ENCODE data around the gene MRPL45. TPM values are rescaled to one million over a fixed set of nuclear protein-coding genes. Genes with fewer than 3 reads are reported as not detected.

Gene MRPL45
- total and polyA plus RNA-seq, 2 experiments from 2014 or later = 42.6 to 63.9 TPM

DNA sequence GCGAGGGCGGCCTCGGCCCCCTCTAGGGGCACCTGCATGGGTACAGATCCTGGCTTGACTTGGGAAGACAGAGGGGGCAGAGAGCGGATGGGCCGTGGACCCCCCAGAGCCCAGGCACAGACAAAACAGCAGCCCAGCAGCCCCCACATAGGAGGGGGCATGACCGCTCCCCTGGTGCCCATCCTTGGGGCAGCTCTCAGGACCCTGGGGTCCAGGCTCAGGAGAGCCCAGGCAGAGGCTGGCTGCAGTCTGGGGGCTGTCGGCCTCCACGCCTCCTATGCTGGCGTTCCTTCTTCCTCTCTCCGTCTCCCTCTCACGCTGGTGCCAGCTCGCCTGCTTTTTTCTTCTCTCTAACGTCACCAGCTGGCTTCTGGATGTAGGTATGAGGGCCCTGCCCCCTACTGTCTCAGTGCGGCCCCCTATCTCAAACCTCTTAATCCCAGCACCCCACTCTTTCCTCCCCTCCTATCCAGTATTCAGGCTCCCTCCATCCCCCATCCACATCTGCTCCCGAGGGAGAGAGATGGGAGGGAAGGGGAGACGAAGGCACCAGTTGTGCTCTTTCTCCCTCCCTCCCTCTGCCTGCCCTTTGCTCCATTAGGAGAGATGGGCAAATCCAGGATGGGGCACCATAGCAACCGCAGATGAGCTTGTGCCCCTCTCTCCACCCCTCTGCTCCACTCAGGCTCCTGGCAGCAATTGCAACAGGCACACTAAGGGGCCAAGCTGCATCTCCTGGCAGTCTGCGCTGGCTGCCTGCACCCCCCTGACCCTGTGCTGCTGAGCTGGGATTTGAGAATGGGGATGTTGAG, 46.8 kb downstream of the MRPL45 start, which contains the start of gene GPR179 (continued):
- no peak for TF ChIP-seq JUNB (IDR thresholded peaks at IDR 0.05; ENCODE audit: unreplicated experiment)
- TF ChIP-seq NANOG (IDR thresholded peaks at IDR 0.05; ENCODE audit: borderline replicate concordance) = no peak

DNA sequence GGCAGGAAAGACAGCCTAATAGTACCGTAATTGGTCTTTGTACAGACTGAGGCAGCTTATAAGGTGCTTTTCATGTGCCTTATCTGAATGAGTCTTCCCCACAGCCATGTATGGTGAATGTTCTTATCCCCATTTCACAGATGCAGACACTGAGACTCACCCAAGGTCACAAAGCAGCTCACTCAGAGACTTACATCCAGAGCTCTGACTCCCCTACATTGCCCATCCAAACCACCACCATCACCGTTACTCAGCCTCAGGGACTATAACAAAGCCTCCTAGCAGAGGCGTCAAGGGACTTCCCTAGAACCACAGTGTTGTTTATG, 47.4 kb downstream of the MRPL45 start:
- H4K20me1 ChIP-seq (replicated peaks; ENCODE audit: insufficient read depth) = no peaks in the 10 kb centered on the region
- no peaks in the 10 kb centered on the region for H3K9me2 ChIP-seq (ENCODE audit: insufficient read depth)
- Mint-ChIP-seq H3K4me3 (no peak overlapping the region), H3K9me3 (no peaks in the 10 kb centered on the region), H3K27ac (no peak overlapping the region), H3K36me3 (ENCODE audit: low read depth) (no peaks in the 10 kb centered on the region), H3K27me3 (ENCODE audit: insufficient read depth, low read depth, poor library complexity) (peaks cover 11% of the 10 kb centered on the region), H3K4me1 (peaks cover 20% of the 10 kb centered on the region)
- H2AFZ ChIP-seq = peak overlapping the region; percentile 10; the same call in 1 of the 2 replicates
- no peak overlapping the region for H3K4me3 ChIP-seq
- no peaks in the 10 kb centered on the region for H3K27me3 ChIP-seq (ENCODE audit: insufficient read depth)
- no peak for TF ChIP-seq EZH2 (IDR thresholded peaks at IDR 0.05; ENCODE audit: low read depth, unreplicated experiment)
- TF ChIP-seq ZNF331 (CRISPR knock-in tag; IDR thresholded peaks at IDR 0.05; ENCODE audit: low read depth) = no peak
- TF ChIP-seq CREB1 (CRISPR knock-in tag; IDR thresholded peaks at IDR 0.05; ENCODE audit: low read depth) = no peak
- TF ChIP-seq EZH2phosphoT487 (IDR thresholded peaks at IDR 0.05; ENCODE audit: unreplicated experiment) = no peak
- TF ChIP-seq, protein P1, sequence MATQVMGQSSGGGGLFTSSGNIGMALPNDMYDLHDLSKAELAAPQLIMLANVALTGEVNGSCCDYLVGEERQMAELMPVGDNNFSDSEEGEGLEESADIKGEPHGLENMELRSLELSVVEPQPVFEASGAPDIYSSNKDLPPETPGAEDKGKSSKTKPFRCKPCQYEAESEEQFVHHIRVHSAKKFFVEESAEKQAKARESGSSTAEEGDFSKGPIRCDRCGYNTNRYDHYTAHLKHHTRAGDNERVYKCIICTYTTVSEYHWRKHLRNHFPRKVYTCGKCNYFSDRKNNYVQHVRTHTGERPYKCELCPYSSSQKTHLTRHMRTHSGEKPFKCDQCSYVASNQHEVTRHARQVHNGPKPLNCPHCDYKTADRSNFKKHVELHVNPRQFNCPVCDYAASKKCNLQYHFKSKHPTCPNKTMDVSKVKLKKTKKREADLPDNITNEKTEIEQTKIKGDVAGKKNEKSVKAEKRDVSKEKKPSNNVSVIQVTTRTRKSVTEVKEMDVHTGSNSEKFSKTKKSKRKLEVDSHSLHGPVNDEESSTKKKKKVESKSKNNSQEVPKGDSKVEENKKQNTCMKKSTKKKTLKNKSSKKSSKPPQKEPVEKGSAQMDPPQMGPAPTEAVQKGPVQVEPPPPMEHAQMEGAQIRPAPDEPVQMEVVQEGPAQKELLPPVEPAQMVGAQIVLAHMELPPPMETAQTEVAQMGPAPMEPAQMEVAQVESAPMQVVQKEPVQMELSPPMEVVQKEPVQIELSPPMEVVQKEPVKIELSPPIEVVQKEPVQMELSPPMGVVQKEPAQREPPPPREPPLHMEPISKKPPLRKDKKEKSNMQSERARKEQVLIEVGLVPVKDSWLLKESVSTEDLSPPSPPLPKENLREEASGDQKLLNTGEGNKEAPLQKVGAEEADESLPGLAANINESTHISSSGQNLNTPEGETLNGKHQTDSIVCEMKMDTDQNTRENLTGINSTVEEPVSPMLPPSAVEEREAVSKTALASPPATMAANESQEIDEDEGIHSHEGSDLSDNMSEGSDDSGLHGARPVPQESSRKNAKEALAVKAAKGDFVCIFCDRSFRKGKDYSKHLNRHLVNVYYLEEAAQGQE (IDR thresholded peaks at IDR 0.05; ENCODE audit: unreplicated experiment) = no peak
- TF ChIP-seq, protein P2, sequence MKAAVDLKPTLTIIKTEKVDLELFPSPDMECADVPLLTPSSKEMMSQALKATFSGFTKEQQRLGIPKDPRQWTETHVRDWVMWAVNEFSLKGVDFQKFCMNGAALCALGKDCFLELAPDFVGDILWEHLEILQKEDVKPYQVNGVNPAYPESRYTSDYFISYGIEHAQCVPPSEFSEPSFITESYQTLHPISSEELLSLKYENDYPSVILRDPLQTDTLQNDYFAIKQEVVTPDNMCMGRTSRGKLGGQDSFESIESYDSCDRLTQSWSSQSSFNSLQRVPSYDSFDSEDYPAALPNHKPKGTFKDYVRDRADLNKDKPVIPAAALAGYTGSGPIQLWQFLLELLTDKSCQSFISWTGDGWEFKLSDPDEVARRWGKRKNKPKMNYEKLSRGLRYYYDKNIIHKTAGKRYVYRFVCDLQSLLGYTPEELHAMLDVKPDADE (IDR thresholded peaks at IDR 0.05) = no peak
- TF ChIP-seq, protein P3, sequence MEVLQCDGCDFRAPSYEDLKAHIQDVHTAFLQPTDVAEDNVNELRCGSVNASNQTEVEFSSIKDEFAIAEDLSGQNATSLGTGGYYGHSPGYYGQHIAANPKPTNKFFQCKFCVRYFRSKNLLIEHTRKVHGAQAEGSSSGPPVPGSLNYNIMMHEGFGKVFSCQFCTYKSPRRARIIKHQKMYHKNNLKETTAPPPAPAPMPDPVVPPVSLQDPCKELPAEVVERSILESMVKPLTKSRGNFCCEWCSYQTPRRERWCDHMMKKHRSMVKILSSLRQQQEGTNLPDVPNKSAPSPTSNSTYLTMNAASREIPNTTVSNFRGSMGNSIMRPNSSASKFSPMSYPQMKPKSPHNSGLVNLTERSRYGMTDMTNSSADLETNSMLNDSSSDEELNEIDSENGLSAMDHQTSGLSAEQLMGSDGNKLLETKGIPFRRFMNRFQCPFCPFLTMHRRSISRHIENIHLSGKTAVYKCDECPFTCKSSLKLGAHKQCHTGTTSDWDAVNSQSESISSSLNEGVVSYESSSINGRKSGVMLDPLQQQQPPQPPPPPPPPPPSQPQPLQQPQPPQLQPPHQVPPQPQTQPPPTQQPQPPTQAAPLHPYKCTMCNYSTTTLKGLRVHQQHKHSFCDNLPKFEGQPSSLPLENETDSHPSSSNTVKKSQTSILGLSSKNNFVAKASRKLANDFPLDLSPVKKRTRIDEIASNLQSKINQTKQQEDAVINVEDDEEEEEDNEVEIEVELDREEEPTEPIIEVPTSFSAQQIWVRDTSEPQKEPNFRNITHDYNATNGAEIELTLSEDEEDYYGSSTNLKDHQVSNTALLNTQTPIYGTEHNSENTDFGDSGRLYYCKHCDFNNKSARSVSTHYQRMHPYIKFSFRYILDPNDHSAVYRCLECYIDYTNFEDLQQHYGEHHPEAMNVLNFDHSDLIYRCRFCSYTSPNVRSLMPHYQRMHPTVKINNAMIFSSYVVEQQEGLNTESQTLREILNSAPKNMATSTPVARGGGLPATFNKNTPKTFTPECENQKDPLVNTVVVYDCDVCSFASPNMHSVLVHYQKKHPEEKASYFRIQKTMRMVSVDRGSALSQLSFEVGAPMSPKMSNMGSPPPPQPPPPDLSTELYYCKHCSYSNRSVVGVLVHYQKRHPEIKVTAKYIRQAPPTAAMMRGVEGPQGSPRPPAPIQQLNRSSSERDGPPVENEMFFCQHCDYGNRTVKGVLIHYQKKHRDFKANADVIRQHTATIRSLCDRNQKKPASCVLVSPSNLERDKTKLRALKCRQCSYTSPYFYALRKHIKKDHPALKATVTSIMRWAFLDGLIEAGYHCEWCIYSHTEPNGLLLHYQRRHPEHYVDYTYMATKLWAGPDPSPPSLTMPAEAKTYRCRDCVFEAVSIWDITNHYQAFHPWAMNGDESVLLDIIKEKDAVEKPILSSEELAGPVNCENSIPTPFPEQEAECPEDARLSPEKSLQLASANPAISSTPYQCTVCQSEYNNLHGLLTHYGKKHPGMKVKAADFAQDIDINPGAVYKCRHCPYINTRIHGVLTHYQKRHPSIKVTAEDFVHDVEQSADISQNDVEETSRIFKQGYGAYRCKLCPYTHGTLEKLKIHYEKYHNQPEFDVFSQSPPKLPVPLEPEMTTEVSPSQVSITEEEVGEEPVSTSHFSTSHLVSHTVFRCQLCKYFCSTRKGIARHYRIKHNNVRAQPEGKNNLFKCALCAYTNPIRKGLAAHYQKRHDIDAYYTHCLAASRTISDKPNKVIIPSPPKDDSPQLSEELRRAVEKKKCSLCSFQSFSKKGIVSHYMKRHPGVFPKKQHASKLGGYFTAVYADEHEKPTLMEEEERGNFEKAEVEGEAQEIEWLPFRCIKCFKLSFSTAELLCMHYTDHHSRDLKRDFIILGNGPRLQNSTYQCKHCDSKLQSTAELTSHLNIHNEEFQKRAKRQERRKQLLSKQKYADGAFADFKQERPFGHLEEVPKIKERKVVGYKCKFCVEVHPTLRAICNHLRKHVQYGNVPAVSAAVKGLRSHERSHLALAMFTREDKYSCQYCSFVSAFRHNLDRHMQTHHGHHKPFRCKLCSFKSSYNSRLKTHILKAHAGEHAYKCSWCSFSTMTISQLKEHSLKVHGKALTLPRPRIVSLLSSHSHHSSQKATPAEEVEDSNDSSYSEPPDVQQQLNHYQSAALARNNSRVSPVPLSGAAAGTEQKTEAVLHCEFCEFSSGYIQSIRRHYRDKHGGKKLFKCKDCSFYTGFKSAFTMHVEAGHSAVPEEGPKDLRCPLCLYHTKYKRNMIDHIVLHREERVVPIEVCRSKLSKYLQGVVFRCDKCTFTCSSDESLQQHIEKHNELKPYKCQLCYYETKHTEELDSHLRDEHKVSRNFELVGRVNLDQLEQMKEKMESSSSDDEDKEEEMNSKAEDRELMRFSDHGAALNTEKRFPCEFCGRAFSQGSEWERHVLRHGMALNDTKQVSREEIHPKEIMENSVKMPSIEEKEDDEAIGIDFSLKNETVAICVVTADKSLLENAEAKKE (CRISPR knock-in tag; IDR thresholded peaks at IDR 0.05) = no peak
- TF ChIP-seq STAT1 (IDR thresholded peaks at IDR 0.05; ENCODE audit: unreplicated experiment) = no peak
- TF ChIP-seq ZNF114 (CRISPR knock-in tag; IDR thresholded peaks at IDR 0.05) = no peak
- no peak for TF ChIP-seq POLR2AphosphoS5 (IDR thresholded peaks at IDR 0.05; ENCODE audit: low read depth)
- no peak for TF ChIP-seq JUNB (IDR thresholded peaks at IDR 0.05; ENCODE audit: unreplicated experiment)
- TF ChIP-seq NANOG (IDR thresholded peaks at IDR 0.05; ENCODE audit: borderline replicate concordance) = no peak
- H3K27ac ChIP-seq (ENCODE audit: low read depth) = no peak overlapping the region
- no peak overlapping the region for H3K4me2 ChIP-seq
- peaks cover 7% of the 10 kb centered on the region for H3K4me1 ChIP-seq (ENCODE audit: insufficient read depth)
- ATAC-seq (no peak), DNase-seq (ENCODE audit: low spot score) (no peak)
- H3F3A ChIP-seq (replicated peaks; ENCODE audit: low read depth) = no peaks in the 10 kb centered on the region
- no peaks in the 10 kb centered on the region for H3K36me3 ChIP-seq (ENCODE audit: insufficient read depth)
- H3K79me2 ChIP-seq (replicated peaks; ENCODE audit: insufficient read depth) = no peaks in the 10 kb centered on the region

Data from GM23338 (cell line).